NB4 (cell line): ENCODE data around the gene RIC8A.

Source experiments
- CTCF ChIP-seq: IDR thresholded peaks from one replicate; pipeline ENCODE4 v1.5.1; 2012; ENCODE audit warnings: low read depth, low read length
- MYC ChIP-seq: IDR thresholded peaks from 2 replicates; pipeline ENCODE4 v1.6.1; 2011; ENCODE audit warnings: low read depth, low read length
- POLR2A ChIP-seq: IDR thresholded peaks from 2 replicates; pipeline ENCODE4 v1.6.1; 2011; ENCODE audit warnings: mild to moderate bottlenecking; ENCODE audit not compliant: insufficient read length; ENCODE audit errors: extremely low read depth
- TF ChIP-seq, protein P1 (sequence below): IDR thresholded peaks from 2 replicates; pipeline ENCODE4 v1.6.1; 2011; ENCODE audit warnings: low read depth, low read length

DNA sequence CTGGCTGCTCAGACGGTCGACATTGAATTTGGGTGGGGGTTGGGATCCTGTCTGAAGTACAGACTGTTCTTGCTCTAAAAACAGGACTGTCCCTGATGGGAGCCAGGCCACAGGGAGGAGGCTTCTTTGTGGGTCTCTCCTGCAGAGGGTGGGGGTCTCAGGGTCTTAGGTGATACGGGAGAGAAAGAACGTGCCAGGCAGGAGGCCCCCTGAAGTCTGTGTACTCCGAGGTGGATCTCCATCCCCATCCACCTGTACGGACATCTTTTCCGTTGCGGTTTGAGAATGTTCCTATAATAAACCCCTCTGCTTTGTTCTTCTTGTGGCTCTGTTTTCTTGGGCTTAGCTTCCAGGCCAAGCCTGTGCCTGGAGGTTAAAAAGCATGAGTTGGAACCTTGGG, 45.2 kb downstream of the RIC8A start:
- TF ChIP-seq CTCF: no peak
- TF ChIP-seq, protein P1, sequence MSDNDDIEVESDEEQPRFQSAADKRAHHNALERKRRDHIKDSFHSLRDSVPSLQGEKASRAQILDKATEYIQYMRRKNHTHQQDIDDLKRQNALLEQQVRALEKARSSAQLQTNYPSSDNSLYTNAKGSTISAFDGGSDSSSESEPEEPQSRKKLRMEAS: no peak
- TF ChIP-seq POLR2A: no peak
- no peak for TF ChIP-seq MYC
